ENCODE measurements around the gene USE1. TPM values are rescaled to one million over a fixed set of nuclear protein-coding genes. Genes with fewer than 3 reads are reported as not detected.

The USE1 gene
- total and polyA plus RNA-seq, 9 of the 15 experiments (the other 6 are each of a cell fraction or from before 2014, with no cell fraction given): 17.3 to 52.4 (median 34.0) TPM

GRCh38 chr19:17266975-17267788, 52.0 kb downstream of the USE1 start, which contains the start of gene BABAM1 (continued):
- TF ChIP-seq HMGXB4 (CRISPR knock-in tag; IDR thresholded peaks at IDR 0.05) (no peak), GTF2E2 (tag; IDR thresholded peaks at IDR 0.05) (peak; percentile 69; the same call in 1 of the 2 replicates), THRB (CRISPR knock-in tag; conservative IDR thresholded peaks at IDR 0.05) (peak; percentile 86), NR2F6 (CRISPR knock-in tag; IDR thresholded peaks at IDR 0.05) (no peak), MXD1 (CRISPR knock-in tag; IDR thresholded peaks at IDR 0.05; ENCODE audit: borderline replicate concordance, poor library complexity, severe bottlenecking) (no peak), SMARCC2 (IDR thresholded peaks at IDR 0.05; ENCODE audit: low read depth) (no peak), HMG20A (CRISPR knock-in tag; conservative IDR thresholded peaks at IDR 0.05) (no peak), KDM5B (IDR thresholded peaks at IDR 0.05; ENCODE audit: insufficient replicate concordance, low read depth, low read length) (peak; percentile 90), ZNF717 (CRISPR knock-in tag; IDR thresholded peaks at IDR 0.05) (no peak), MYNN (IDR thresholded peaks at IDR 0.05) (no peak), MYNN (CRISPR knock-in tag; IDR thresholded peaks at IDR 0.05) (no peak), EZH2 (IDR thresholded peaks at IDR 0.05; ENCODE audit: borderline replicate concordance, low read depth, low read length) (peak; percentile 89; the same call in 1 of the 2 replicates), ZNF695 (CRISPR knock-in tag; IDR thresholded peaks at IDR 0.05) (no peak), ZNF609 (CRISPR knock-in tag; IDR thresholded peaks at IDR 0.05; ENCODE audit: borderline replicate concordance) (no peak), ELF1 (tag; IDR thresholded peaks at IDR 0.05) (peak; percentile 82)

Data from K562 (cell line).